ENCODE data around the gene ENPP1. TPM values are rescaled to one million over a fixed set of nuclear protein-coding genes. Genes with fewer than 3 reads are reported as not detected.

ENPP1 gene
- total and polyA plus RNA-seq, 9 of the 15 experiments (the other 6 are each of a cell fraction or from before 2014, with no cell fraction given): 0.03 to 0.56 (median 0.14) TPM

- H3K4me1 ChIP-seq (replicated peaks in 1 of 2; ENCODE audit: control insufficient read depth in 2 of 2, insufficient read depth in 2 of 2, low read length in 2 of 2): no peaks in the 10 kb centered on the region
- FAIRE-seq: no peak
- no peak overlapping the region for H2AFZ ChIP-seq (ENCODE audit: low read depth, low read length)
- H3K79me2 ChIP-seq (ENCODE audit: control insufficient read depth, insufficient read depth, low read length): no peaks in the 10 kb centered on the region
- no peaks in the 10 kb centered on the region for H3K36me3 ChIP-seq (ENCODE audit: control insufficient read depth, insufficient read depth, low read length)
- no peaks in the 10 kb centered on the region; a peak in 1 of 5 replicates for H3K27me3 ChIP-seq (ENCODE audit: control insufficient read depth in 2 of 2, insufficient read depth in 2 of 2, low read length in 2 of 2)
- no peak overlapping the region for H3K4me2 ChIP-seq (ENCODE audit: insufficient read depth, low read length)
- H3K27ac ChIP-seq (ENCODE audit: extremely low read depth, low read depth, low read length): no peak overlapping the region
- no peak for DNase-seq (ENCODE audit: extremely low read depth in 1 of 4, low spot score in 3 of 4)
- 0% methylated on average over 1 of the region's 1 CpG for WGBS (ENCODE audit: insufficient coverage, low coverage, missing lambda C conversion rate)
- no peak for ATAC-seq
- BruUV-seq (replicated peaks): no TSS peak
- H4K20me1 ChIP-seq (replicated peaks; ENCODE audit: control insufficient read depth, insufficient read depth, low read length): no peaks in the 10 kb centered on the region
- no peaks in the 10 kb centered on the region for H3K9me3 ChIP-seq (replicated peaks; ENCODE audit: control insufficient read depth, insufficient read depth, low read depth, low read length)
- no peak overlapping the region for H3K4me3 ChIP-seq
- ChIA-PET POLR2A (no interaction called here), CTCF (ENCODE audit: low intra/inter-chr PET ratio) (interaction anchor here (1.0 kb wide), 1 partner anchor 384 kb away, joined by 5 read pairs; no protein-coding TSS in a partner anchor)
- TF ChIP-seq RBM17 (IDR thresholded peaks at IDR 0.05; ENCODE audit: borderline replicate concordance, low read depth, low read length) (no peak), ZNF140 (CRISPR knock-in tag; IDR thresholded peaks at IDR 0.05) (no peak), TAF1 (IDR thresholded peaks at IDR 0.05; ENCODE audit: control insufficient read depth, extremely low read depth, insufficient read depth, low read length, severe bottlenecking) (no peak), HMG20A (CRISPR knock-in tag; conservative IDR thresholded peaks at IDR 0.05) (no peak), HCFC1 (IDR thresholded peaks at IDR 0.05; ENCODE audit: low read depth, low read length) (no peak), HDAC3 (IDR thresholded peaks at IDR 0.05; ENCODE audit: borderline replicate concordance, partially characterized antibody) (no peak), ARHGAP35 (IDR thresholded peaks at IDR 0.05; ENCODE audit: partially characterized antibody) (no peak), ZNF197 (CRISPR knock-in tag; IDR thresholded peaks at IDR 0.05; ENCODE audit: low read depth) (no peak), CBX5 (IDR thresholded peaks at IDR 0.05; ENCODE audit: borderline replicate concordance, low read depth) (no peak), SAFB2 (IDR thresholded peaks at IDR 0.05; ENCODE audit: borderline replicate concordance, low read depth, low read length, severe bottlenecking) (no peak), HMGN3 (IDR thresholded peaks at IDR 0.05; ENCODE audit: borderline replicate concordance, extremely low read depth, insufficient read length, low read depth, low read length) (no peak), NEUROD1 (IDR thresholded peaks at IDR 0.05; ENCODE audit: borderline replicate concordance, low read depth, low read length, partially characterized antibody) (no peak), CBFA2T2 (conservative IDR thresholded peaks at IDR 0.05) (no peak), MLX (CRISPR knock-in tag; conservative IDR thresholded peaks at IDR 0.05) (no peak), XRCC4 (IDR thresholded peaks at IDR 0.05; ENCODE audit: extremely low read depth, insufficient read depth, insufficient read length) (no peak)
- TF ChIP-seq, protein P1, sequence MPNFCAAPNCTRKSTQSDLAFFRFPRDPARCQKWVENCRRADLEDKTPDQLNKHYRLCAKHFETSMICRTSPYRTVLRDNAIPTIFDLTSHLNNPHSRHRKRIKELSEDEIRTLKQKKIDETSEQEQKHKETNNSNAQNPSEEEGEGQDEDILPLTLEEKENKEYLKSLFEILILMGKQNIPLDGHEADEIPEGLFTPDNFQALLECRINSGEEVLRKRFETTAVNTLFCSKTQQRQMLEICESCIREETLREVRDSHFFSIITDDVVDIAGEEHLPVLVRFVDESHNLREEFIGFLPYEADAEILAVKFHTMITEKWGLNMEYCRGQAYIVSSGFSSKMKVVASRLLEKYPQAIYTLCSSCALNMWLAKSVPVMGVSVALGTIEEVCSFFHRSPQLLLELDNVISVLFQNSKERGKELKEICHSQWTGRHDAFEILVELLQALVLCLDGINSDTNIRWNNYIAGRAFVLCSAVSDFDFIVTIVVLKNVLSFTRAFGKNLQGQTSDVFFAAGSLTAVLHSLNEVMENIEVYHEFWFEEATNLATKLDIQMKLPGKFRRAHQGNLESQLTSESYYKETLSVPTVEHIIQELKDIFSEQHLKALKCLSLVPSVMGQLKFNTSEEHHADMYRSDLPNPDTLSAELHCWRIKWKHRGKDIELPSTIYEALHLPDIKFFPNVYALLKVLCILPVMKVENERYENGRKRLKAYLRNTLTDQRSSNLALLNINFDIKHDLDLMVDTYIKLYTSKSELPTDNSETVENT (CRISPR knock-in tag; IDR thresholded peaks at IDR 0.05): no peak
- TF ChIP-seq, protein P2, sequence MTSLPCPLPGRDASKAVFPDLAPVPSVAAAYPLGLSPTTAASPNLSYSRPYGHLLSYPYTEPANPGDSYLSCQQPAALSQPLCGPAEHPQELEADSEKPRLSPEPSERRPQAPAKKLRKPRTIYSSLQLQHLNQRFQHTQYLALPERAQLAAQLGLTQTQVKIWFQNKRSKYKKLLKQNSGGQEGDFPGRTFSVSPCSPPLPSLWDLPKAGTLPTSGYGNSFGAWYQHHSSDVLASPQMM (CRISPR knock-in tag; IDR thresholded peaks at IDR 0.05): no peak
- H3K9ac ChIP-seq (ENCODE audit: insufficient read depth in 1 of 2, low read depth in 2 of 2, low read length in 2 of 2): no peak overlapping the region
- H3K9me1 ChIP-seq (ENCODE audit: control insufficient read depth, insufficient read depth, low read length): no peaks in the 10 kb centered on the region
- in situ Hi-C loops (cut with MboI): loop anchor here (10.0 to 25.0 kb wide), 2 partner anchors 219 to 1648 kb away; no protein-coding TSS in a partner anchor
- intact Hi-C loops (cut with micrococcal nuclease): loop anchor here (2.0 to 5.0 kb wide), 2 partner anchors 385 to 1027 kb away; no protein-coding TSS in a partner anchor
Measured at GRCh38 chr6:131914234-131914633, 106.4 kb downstream of the ENPP1 start.

All from K562 (cell line).